Hepatocyte (in vitro differentiated cells): ENCODE measurements around the gene OTOGL.

Experiments used
- CTCF ChIP-seq: fragments of 200-600 bp; sonication (generic); IDR thresholded peaks from 2 replicates; pipeline ENCODE4 v1.5.1; 2016; ENCODE audit warnings: antibody characterized with exemption, mild to moderate bottlenecking; ENCODE audit not compliant: poor library complexity
- EZH2phosphoT487 ChIP-seq: fragments of 200-600 bp; sonication (generic); IDR thresholded peaks from one replicate; pipeline ENCODE4 v1.6.1; 2018; ENCODE audit warnings: antibody characterized with exemption, mild to moderate bottlenecking, low read depth, moderate library complexity; ENCODE audit not compliant: unreplicated experiment, severe bottlenecking

- TF ChIP-seq CTCF (no peak), EZH2phosphoT487 (no peak)
Measured at GRCh38 chr12:80239867-80240266, 140.5 kb downstream of the OTOGL start.
